GM18499 (cell line): ENCODE results near the gene WWOX.

Source experiments
- ATAC-seq: cut with Tn5 transposase; IDR thresholded peaks from one replicate; pipeline ENCODE4 v1.9.1; 2021; ENCODE audit warnings: moderate number of reproducible peaks; ENCODE audit not compliant: insufficient read depth, unreplicated experiment

The WWOX gene

DNA sequence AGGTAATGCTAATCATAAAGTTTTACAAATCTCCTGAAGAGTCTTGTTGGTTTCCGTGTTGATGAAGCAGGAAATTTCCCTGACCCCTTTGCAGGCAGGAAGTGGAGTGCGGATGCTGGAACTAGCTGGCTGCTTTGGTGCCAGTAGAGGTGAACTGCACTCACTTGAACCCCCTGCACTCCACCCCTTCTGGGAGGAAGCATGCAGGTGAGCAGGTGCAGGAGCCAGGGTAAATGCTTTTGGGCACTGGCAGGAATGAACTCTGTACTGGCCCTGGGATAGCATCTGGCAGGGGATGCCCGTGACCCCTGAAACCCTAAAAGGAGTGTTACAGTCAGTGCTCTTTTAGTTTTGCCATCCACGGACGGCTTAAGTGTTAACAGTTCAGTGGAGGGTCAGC, 430.4 kb downstream of the WWOX start:
- no peak for ATAC-seq

- no peak for ATAC-seq
Measured at GRCh38 chr16:78530283-78530682, 430.8 kb downstream of the WWOX start.

DNA sequence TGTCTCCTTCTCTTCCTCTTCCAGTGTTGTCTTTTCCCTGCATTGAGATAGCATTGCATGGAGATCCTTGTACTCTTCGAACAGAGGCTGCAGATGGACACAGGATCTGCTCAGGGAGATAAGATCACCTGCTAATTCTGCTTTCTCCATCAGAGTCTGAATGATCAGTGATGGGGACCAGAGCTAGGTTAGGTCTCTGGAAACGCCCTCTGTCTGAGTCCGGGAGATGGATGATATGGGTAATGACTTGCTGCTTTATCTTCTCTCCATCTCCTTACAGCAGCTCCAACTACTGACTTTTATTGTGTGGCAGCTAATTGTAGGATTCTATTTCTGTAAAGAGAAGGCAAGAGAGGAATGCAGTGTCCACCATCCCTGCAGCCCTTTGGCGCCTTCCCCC, 435.6 kb downstream of the WWOX start:
- no peak for ATAC-seq

DNA sequence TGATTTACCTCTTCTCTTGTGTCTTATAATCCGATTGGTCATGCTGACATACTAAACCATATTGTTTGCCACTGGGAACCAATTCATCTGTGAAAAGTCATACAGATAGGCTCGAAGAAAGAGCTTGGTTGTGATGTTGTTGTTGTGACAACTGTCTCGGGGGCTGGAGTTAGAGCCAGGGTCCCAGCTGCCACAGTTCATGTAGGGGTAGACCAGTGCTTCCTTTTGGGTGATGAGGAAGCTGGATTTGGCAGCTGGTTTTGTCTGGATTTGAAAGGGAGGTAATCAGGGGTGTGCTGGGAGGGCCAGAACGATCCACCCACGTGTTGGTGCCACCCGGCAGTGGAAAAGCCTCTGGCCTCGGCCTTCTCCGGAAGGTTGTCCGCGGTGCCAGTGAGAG, 438.1 kb downstream of the WWOX start:
- ATAC-seq, result no peak

GRCh38 chr16:78538292-78538691, 438.8 kb downstream of the WWOX start:
- no peak for ATAC-seq

- ATAC-seq, result no peak
Measured at GRCh38 chr16:78538919-78539318, 439.5 kb downstream of the WWOX start.

DNA sequence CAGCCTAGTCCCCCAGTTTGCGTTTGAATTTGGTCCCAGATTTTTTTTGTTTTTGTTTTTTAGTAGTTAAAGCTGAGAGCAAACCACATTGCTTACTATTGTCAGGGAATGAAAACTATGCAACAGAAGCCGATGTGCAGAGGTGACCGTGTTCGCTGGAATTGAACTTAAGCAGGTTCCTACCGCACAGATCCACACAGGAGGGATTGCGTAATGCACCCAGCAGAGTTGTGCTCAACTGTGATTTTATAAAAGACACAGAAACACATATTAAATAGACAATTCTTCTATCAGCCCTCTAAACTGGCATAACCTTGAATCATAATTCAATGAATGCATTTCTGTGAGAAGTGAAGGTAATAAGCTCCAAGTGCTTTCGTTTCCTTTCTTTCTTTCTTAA, 443.0 kb downstream of the WWOX start:
- no peak for ATAC-seq

- no peak for ATAC-seq
Measured at GRCh38 chr16:78543023-78543422, 443.6 kb downstream of the WWOX start.

- ATAC-seq, result no peak
Measured at GRCh38 chr16:78549366-78549765, 449.9 kb downstream of the WWOX start.

GRCh38 chr16:78551487-78552085, 452.1 kb downstream of the WWOX start:
- no peak for ATAC-seq

DNA sequence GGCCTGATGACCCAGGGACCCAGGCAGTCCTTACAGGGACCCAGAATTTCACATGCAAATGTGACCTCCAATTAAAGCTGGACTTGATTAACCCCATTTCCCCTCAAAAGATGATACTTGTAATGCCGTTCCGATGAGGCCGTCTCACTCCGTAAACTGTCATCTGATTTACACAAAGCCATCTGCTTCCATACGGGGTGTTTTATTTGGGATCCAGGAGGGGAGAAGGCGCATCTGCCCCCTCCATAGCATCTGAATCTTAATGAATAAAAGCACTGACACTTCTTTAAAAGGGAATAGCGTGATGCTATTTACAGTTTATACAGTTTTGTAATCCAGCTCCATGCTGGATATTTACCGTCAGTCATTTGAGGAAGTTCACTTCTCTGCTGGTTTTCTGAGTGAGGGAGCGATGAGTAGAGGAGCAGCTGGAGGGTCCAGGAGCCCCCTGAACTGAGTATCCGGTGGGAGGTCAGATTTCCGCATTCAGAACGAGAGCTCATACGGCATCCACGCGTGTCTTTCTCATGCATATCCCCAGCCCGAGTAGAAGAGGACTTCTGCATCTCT, 452.7 kb downstream of the WWOX start:
- ATAC-seq, result no peak

DNA sequence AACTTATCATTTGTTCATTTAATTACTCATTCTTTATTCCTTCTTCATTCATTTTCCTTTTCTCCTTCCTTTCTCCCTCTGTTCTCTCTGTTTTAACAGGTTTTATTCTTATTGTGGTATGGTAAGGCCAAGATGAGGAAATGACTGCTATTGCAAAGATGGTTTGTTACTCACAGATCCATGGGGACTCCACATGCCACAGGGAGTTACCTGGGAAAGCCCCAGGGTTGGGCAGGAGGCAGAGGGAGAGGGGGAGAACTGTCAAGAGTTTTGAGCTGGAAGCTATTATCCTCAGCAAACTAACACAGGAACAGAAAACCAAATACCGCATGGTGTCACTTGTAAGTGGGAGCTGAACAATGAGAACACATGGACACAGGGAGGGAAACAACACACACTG, 453.3 kb downstream of the WWOX start:
- no peak for ATAC-seq

- ATAC-seq, result no peak
Measured at GRCh38 chr16:78553268-78554039, 454.0 kb downstream of the WWOX start.

DNA sequence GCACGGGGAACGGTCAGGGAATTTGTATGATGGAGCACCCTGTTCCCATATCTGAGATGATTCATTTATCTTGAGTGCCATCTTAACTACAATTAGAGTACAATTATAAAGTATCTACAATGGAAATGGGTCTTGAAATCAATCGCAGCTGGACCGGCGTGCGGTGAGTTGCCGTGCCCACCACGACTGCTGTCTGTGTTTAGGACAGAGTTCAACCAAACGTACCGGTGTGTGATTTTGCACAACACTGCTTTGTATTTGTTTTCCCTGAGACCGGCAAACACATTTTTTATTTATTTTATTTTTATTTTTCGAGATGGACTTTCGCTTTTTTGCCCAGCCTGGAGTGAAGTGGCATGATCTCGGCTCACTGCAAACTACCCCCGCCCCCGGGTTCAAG, 457.0 kb downstream of the WWOX start:
- no peak for ATAC-seq

DNA sequence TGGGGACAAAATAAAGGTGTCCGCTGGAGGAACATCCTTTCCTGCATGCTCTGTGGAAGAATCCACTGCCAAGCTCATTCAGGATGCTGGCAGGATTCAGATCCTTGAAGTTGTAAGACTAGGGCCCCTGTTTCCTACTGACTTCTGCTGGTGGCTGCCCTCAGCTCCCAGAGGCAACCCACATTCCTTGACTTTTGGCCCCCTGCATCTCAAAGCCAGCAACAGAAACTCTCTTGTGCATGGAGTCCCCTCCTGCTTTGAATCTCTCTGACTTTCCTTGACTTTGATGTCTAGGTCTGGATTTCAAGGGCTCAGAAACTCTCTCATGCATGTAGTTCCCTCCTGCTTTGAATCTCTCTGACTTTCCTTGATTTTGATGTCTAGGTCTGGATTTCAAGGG, 461.5 kb downstream of the WWOX start:
- no peak for ATAC-seq

DNA sequence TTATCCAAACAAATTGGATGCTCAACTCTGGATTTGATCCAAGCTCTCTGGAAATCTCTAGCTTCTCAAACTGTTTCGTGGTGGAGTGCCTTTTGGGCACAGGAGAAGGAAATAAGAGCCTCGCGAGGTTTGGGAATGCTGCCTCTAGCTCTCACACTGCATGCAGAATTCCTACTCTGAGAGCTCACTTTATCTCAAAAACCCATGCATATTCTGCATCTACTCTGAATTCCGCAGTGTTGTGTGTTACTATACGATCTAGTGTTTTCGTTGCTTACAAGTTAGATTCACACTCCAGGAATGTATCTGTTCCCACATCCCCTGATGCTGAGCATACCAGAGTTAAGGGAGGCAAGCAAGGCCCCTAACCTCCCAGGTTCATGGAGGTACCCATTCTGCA, 462.7 kb downstream of the WWOX start:
- ATAC-seq, result no peak

- no peak for ATAC-seq
Measured at GRCh38 chr16:78562650-78563049, 463.2 kb downstream of the WWOX start.

DNA sequence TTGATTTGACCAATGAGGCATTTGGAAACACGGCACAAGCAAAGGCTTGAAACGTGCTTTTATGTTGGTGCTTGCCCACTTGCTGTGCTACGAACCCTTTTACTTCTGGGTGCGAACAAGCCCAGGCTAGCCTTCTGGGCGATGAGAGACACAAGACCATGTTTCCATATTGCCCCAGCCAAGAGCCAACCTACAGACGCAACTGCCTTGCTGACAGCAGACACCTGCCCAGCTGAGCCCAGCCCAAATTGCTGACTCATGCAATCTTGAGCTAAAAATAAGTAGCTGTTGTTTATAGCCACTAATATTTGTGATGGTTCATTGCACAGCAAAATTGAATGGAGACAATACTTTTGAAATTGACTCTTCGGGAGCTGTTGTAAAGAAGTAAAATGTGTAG, 464.5 kb downstream of the WWOX start:
- no peak for ATAC-seq

DNA sequence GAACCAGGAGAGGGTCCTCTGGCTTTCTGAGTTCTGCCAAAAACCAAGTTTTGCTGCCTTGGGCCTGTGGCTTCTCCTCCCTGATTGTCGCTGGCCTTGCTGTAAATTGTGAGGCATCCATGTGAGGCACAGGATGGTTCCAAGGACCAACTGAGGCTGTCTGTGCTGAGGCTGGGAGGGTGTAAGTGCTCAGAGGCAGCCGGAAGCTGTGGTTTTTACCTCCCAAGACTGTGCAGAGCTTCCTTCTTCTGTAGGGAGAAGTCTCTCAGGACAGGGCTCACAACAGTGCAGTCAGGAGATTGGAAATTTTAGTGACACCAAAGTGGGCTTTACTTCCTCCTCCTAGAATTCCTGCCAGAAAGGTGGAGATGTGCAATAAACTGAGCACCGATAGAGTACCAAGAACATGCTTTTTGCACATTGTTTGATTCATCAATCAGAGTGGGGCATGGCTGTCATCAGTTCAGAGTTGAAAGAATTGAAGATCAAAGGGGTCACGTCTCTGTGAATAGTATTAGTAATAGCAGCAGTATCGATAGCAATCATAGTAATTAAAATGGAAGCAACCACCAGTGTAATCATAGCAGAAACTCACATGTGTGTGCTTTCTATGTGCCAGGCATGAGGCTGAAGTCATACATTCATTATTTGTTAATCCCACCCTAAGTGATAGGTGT, 467.1 kb downstream of the WWOX start:
- ATAC-seq, result no peak

DNA sequence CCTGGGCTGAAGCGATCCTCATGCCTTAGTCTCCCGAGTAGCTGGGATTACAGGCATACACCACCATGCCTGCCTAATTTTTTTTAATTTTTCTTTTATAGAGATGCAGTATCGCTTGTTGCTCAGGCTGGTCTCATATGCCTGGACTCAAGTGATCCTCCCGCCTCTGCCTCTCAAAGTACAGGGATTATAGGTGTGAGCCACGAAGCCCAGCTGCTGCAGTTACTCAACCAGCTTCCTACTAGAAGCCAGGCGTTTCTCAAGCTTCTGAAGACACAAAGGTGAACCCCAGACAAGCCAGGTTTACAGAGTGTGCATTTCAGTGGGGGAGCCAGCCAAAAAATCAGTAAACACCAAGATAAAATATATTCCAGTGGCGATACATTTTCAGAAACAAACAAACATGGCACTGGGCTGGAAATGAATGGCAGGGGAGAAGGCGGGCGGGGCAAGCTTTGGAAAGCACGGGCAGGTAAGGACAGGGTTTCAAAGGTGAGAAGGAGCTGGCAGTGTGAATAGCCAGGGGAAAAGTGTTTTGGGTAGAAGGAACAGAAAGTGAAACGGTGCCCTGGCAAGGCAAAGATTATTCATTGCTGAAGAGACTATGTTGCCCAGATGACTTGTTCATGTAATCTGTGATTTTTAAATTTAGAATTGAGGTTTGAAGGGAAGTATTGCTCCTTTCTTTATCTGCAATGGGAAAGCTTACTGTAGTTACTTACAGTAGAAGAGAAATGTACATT, 471.1 kb downstream of the WWOX start:
- ATAC-seq, result no peak

- no peak for ATAC-seq
Measured at GRCh38 chr16:78571434-78571833, 472.0 kb downstream of the WWOX start.
